ENCODE measurements around the gene ACAD8. TPM values are rescaled to one million over a fixed set of nuclear protein-coding genes. Genes with fewer than 3 reads are reported as not detected.

Gene ACAD8
- total and polyA plus RNA-seq, 8 donors: 15.9 to 38.5 (median 18.2) TPM

- TF ChIP-seq, protein P1, sequence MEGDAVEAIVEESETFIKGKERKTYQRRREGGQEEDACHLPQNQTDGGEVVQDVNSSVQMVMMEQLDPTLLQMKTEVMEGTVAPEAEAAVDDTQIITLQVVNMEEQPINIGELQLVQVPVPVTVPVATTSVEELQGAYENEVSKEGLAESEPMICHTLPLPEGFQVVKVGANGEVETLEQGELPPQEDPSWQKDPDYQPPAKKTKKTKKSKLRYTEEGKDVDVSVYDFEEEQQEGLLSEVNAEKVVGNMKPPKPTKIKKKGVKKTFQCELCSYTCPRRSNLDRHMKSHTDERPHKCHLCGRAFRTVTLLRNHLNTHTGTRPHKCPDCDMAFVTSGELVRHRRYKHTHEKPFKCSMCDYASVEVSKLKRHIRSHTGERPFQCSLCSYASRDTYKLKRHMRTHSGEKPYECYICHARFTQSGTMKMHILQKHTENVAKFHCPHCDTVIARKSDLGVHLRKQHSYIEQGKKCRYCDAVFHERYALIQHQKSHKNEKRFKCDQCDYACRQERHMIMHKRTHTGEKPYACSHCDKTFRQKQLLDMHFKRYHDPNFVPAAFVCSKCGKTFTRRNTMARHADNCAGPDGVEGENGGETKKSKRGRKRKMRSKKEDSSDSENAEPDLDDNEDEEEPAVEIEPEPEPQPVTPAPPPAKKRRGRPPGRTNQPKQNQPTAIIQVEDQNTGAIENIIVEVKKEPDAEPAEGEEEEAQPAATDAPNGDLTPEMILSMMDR (IDR thresholded peaks at IDR 0.05): peak in 1 of 4 donors; percentile 9
- ATAC-seq (peak; percentile 85 to 100 (median 95)), FAIRE-seq (no peak), DNase-seq (peak in 4 of 6 donors; percentile 46 to 69 (median 62))
- Histone ChIP-seq H3K27ac (no peak overlapping the region), H3K27me3 (no peaks in the 10 kb centered on the region), H3K4me3 (no peak overlapping the region), H3K4me1 (no peaks in the 10 kb centered on the region), H3K36me3 (no peaks in the 10 kb centered on the region), H3K9me3 (no peaks in the 10 kb centered on the region)
- intact Hi-C loops (cut with DNase I): no loop called here
- 68 to 75% methylated on average over 9 of the region's 9 CpGs for whole genome bisulfite sequencing, 2 donors
Observed at GRCh38 chr11:134313821-134314607, 60.6 kb downstream of the ACAD8 start.

Other genes starting within 250 kb of the ACAD8 start
- gene JAM3, start 184.5 kb upstream of the ACAD8 start, total RNA-seq: 1 to 10 TPM; 1.7 to 9.6 (median 4.2) TPM
- 10 to 100 TPM in 1 of 2 donors, 1 to 10 TPM in 1; 3.0 to 11.0 TPM for gene JAM3, start 184.5 kb upstream of the ACAD8 start, polyA plus RNA-seq
- gene NCAPD3, start 29.6 kb upstream of the ACAD8 start, total RNA-seq: 1 to 10 TPM; 5.0 to 9.5 (median 6.9) TPM
- 1 to 10 TPM; 4.5 to 5.2 TPM for gene NCAPD3, start 29.6 kb upstream of the ACAD8 start, polyA plus RNA-seq
- 10 to 100 TPM; 21.6 to 30.1 (median 26.5) TPM for gene VPS26B, start 28.9 kb upstream of the ACAD8 start, total RNA-seq
- gene VPS26B, start 28.9 kb upstream of the ACAD8 start, polyA plus RNA-seq: 10 to 100 TPM; 18.1 to 30.3 TPM
- 10 to 100 TPM; 10.3 to 21.8 (median 14.6) TPM for gene THYN1, start 216 bp upstream of the ACAD8 start, total RNA-seq
- gene THYN1, start 216 bp upstream of the ACAD8 start, polyA plus RNA-seq: 10 to 100 TPM; 26.3 to 50.0 TPM
- gene GLB1L3, start 22.8 kb downstream of the ACAD8 start, total RNA-seq: under 1 TPM in 2 of 6 donors, not detected in 4; 0.12 to 0.13 TPM
- gene GLB1L3, start 22.8 kb downstream of the ACAD8 start, polyA plus RNA-seq: under 1 TPM; 0.15 to 0.38 TPM
- gene GLB1L2, start 78.4 kb downstream of the ACAD8 start, total RNA-seq: 1 to 10 TPM; 4.2 to 8.5 (median 6.4) TPM
- gene GLB1L2, start 78.4 kb downstream of the ACAD8 start, polyA plus RNA-seq: 10 to 100 TPM in 1 of 2 donors, 1 to 10 TPM in 1; 6.9 to 10.1 TPM
- under 1 TPM; 0.08 to 0.34 (median 0.14) TPM for gene B3GAT1, start 158.7 kb downstream of the ACAD8 start, total RNA-seq
- gene B3GAT1, start 158.7 kb downstream of the ACAD8 start, polyA plus RNA-seq: 1 to 10 TPM in 1 of 2 donors, under 1 TPM in 1; 0.49 to 1.3 TPM